PC-3 (cell line): ENCODE measurements around the gene CRYGD. TPM values are rescaled to one million over a fixed set of nuclear protein-coding genes. Genes with fewer than 3 reads are reported as not detected.

Experiments used
- ATAC-seq: fragments of 200-7000 bp; cut with Tn5 transposase; 2 replicates; pipeline ENCODE4 v1.9.1; 2020; ENCODE audit warnings: mild to moderate bottlenecking, moderate library complexity
- BruUV-seq: library from RNA; stranded (reverse); fragments of 400-500 nt; replicated peaks from 2 replicates; lab custom pipeline; 2021; lab: Mats Ljungman, UMichigan
- CTCF ChIA-PET: fragments of 300-600 bp; sonication (Branson Sonifier 250); formaldehyde crosslinking; loops from one replicate; lab custom pipeline; 2022; ENCODE audit warnings: antibody characterized with exemption; lab: Charles Lee
- POLR2A ChIA-PET: fragments of 300-600 bp; sonication (Branson Sonifier 250); formaldehyde crosslinking; loops from one replicate; lab custom pipeline; 2022; ENCODE audit warnings: antibody characterized with exemption; ENCODE audit not compliant: unreplicated experiment; lab: Charles Lee
- DNase-seq: peaks from one replicate; pipeline ENCODE4 v3.0.0-alpha.2; 2015
- H2AFZ ChIP-seq: fragments of 300-600 bp; sonication (generic); 2 replicates; pipeline ENCODE4 v1.6.0; 2016; ENCODE audit warnings: antibody characterized with exemption, low read length
- H3F3A ChIP-seq: fragments of 300-600 bp; sonication (generic); one replicate; pipeline ENCODE4 v1.6.0; 2017; ENCODE audit warnings: antibody characterized with exemption, low read length, control low read depth, mild to moderate bottlenecking; ENCODE audit not compliant: unreplicated experiment
- H3K27ac ChIP-seq: fragments of 300-600 bp; sonication (generic); 2 replicates; pipeline ENCODE4 v1.5.1; 2016; ENCODE audit warnings: mild to moderate bottlenecking, low read length
- H3K27me3 ChIP-seq: fragments of 300-600 bp; sonication (generic); 2 replicates; pipeline ENCODE4 v1.6.1; 2016; ENCODE audit warnings: low read length, mixed read lengths
- H3K36me3 ChIP-seq: fragments of 300-600 bp; sonication (generic); 2 replicates; pipeline ENCODE4 v1.6.1; 2016; ENCODE audit warnings: low read depth, mixed run types, low read length, mixed read lengths
- H3K4me1 ChIP-seq: fragments of 300-600 bp; sonication (generic); 2 replicates; pipeline ENCODE4 v1.5.1; 2016; ENCODE audit warnings: low read length; ENCODE audit not compliant: insufficient read depth
- H3K4me2 ChIP-seq: fragments of 300-600 bp; sonication (generic); 2 replicates; pipeline ENCODE4 v1.6.0; 2016; ENCODE audit warnings: low read length
- H3K4me3 ChIP-seq: fragments of 300-600 bp; sonication (generic); 2 replicates; pipeline ENCODE4 v1.5.1; 2016; ENCODE audit warnings: mild to moderate bottlenecking, low read length, mixed read lengths
- H3K79me2 ChIP-seq: fragments of 300-600 bp; sonication (generic); 2 replicates; pipeline ENCODE4 v1.6.1; 2017; ENCODE audit warnings: low read length, mixed read lengths
- H3K9ac ChIP-seq: fragments of 300-600 bp; sonication (generic); 2 replicates; pipeline ENCODE4 v1.6.0; 2016; ENCODE audit warnings: mild to moderate bottlenecking, low read length
- H3K9me2 ChIP-seq: fragments of 300-600 bp; sonication (generic); replicated peaks from 2 replicates; pipeline ENCODE4 v1.6.1; 2016; ENCODE audit warnings: mixed run types, low read length, mixed read lengths
- H3K9me3 ChIP-seq: fragments of 300-600 bp; sonication (generic); 2 replicates; pipeline ENCODE4 v1.6.1; 2016; ENCODE audit warnings: low read length, mixed read lengths
- H4K20me1 ChIP-seq: fragments of 300-600 bp; sonication (generic); 2 replicates; pipeline ENCODE4 v1.6.1; 2016; ENCODE audit warnings: low read length, mixed read lengths
- CTCF ChIP-seq: fragments of 300-600 bp; sonication (generic); conservative IDR thresholded peaks from 2 replicates; pipeline ENCODE4 v1.5.1; 2017; ENCODE audit warnings: antibody characterized with exemption, low read depth, mild to moderate bottlenecking, low read length
- EZH2 ChIP-seq: fragments of 300-600 bp; sonication (generic); IDR thresholded peaks from one replicate; pipeline ENCODE4 v1.6.1; 2017; ENCODE audit warnings: antibody characterized with exemption, mild to moderate bottlenecking, low read length; ENCODE audit not compliant: unreplicated experiment
- EZH2phosphoT487 ChIP-seq: fragments of 300-600 bp; sonication (generic); IDR thresholded peaks from 2 replicates; pipeline ENCODE4 v1.6.1; 2018; ENCODE audit warnings: mild to moderate bottlenecking, antibody characterized with exemption, low read length, borderline replicate concordance
- intact Hi-C: fragments of 100-400 bp; cut with micrococcal nuclease; formaldehyde crosslinking; loops from 2 replicates; pipeline ENCODE4 v1.9.0; 2023
- total RNA-seq: library from RNA; depleted of rRNA; stranded (reverse); fragments of >200 nt; gene quantifications from 2 replicates; pipeline ENCODE4 v1.2.3, GENCODE V29; 2014

CRYGD gene
- total RNA-seq, 1 experiment from 2014 or later: not detected

GRCh38 chr2:208096080-208096479, 28.2 kb downstream of the CRYGD start:
- no peak overlapping the region for H2AFZ ChIP-seq
- H3F3A ChIP-seq: no peaks in the 10 kb centered on the region
- POLR2A ChIA-PET: no interaction called here
- no peak overlapping the region for H3K27ac ChIP-seq
- TF ChIP-seq EZH2: no peak
- TF ChIP-seq EZH2phosphoT487: no peak
- no peak for TF ChIP-seq CTCF
- DNase-seq: no peak
- H3K9me3 ChIP-seq: no peaks in the 10 kb centered on the region
- CTCF ChIA-PET: no interaction called here
- no TSS peak for BruUV-seq
- no peaks in the 10 kb centered on the region for H3K36me3 ChIP-seq
- no peaks in the 10 kb centered on the region for H4K20me1 ChIP-seq
- no peaks in the 10 kb centered on the region for H3K4me1 ChIP-seq
- no peaks in the 10 kb centered on the region for H3K27me3 ChIP-seq
- H3K79me2 ChIP-seq: no peaks in the 10 kb centered on the region
- intact Hi-C loops: no loop called here
- no peaks in the 10 kb centered on the region for H3K9me2 ChIP-seq
- H3K9ac ChIP-seq: no peak overlapping the region
- no peak overlapping the region for H3K4me3 ChIP-seq
- ATAC-seq: no peak
- no peak overlapping the region for H3K4me2 ChIP-seq

- POLR2A ChIA-PET: no interaction called here
- no peaks in the 10 kb centered on the region for H3K27me3 ChIP-seq
- H3K79me2 ChIP-seq: no peaks in the 10 kb centered on the region
- no peaks in the 10 kb centered on the region for H3K9me2 ChIP-seq
- BruUV-seq: no TSS peak
- no peaks in the 10 kb centered on the region for H3K9me3 ChIP-seq
- no peaks in the 10 kb centered on the region for H3F3A ChIP-seq
- H3K4me3 ChIP-seq: no peak overlapping the region
- no peak overlapping the region for H3K4me2 ChIP-seq
- intact Hi-C loops: no loop called here
- TF ChIP-seq EZH2phosphoT487 (no peak), CTCF (no peak), EZH2 (no peak)
- no peaks in the 10 kb centered on the region for H4K20me1 ChIP-seq
- no peaks in the 10 kb centered on the region for H3K36me3 ChIP-seq
- H3K4me1 ChIP-seq: no peaks in the 10 kb centered on the region
- H3K27ac ChIP-seq: no peak overlapping the region
- no peak overlapping the region for H2AFZ ChIP-seq
- no peak for ATAC-seq
- CTCF ChIA-PET: no interaction called here
- H3K9ac ChIP-seq: no peak overlapping the region
- no peak for DNase-seq
Observed at GRCh38 chr2:208093128-208093527, 31.2 kb downstream of the CRYGD start.

GRCh38 chr2:208092093-208092832, 32.1 kb downstream of the CRYGD start:
- no peaks in the 10 kb centered on the region for H3F3A ChIP-seq
- BruUV-seq: no TSS peak
- no peaks in the 10 kb centered on the region for H3K27me3 ChIP-seq
- no peaks in the 10 kb centered on the region for H3K36me3 ChIP-seq
- POLR2A ChIA-PET: no interaction called here
- no peaks in the 10 kb centered on the region for H3K4me1 ChIP-seq
- H3K4me2 ChIP-seq: no peak overlapping the region
- no peak overlapping the region for H3K9ac ChIP-seq
- H4K20me1 ChIP-seq: no peaks in the 10 kb centered on the region
- H3K4me3 ChIP-seq: no peak overlapping the region
- H2AFZ ChIP-seq: no peak overlapping the region
- ATAC-seq (no peak), DNase-seq (no peak)
- CTCF ChIA-PET: no interaction called here
- intact Hi-C loops: no loop called here
- TF ChIP-seq EZH2 (no peak), CTCF (no peak), EZH2phosphoT487 (no peak)
- no peaks in the 10 kb centered on the region for H3K9me2 ChIP-seq
- H3K9me3 ChIP-seq: no peaks in the 10 kb centered on the region
- no peaks in the 10 kb centered on the region for H3K79me2 ChIP-seq
- H3K27ac ChIP-seq: no peak overlapping the region
